Cardiac muscle cell (in vitro differentiated cells and primary cell): Measurements from ENCODE around the gene ADAMTS6. TPM values are rescaled to one million over a fixed set of nuclear protein-coding genes. Genes with fewer than 3 reads are reported as not detected.

Experiments used
- DNase-seq, 2 donors: peaks; one replicate each; pipeline versions ENCODE4 v3.0.0 to v3.0.0-alpha.2; 2010 to 2017; ENCODE audit warnings: low read depth in 1 of 2, low spot score in 1 of 2
- H3K27ac ChIP-seq: fragments of 200-600 bp; sonication (generic); 2 replicates; pipeline ENCODE4 v1.5.1; 2016
- H3K27me3 ChIP-seq: fragments of 200-600 bp; sonication (generic); 2 replicates; pipeline ENCODE4 v1.6.0; 2016; ENCODE audit warnings: control low read depth
- H3K36me3 ChIP-seq: fragments of 200-600 bp; sonication (generic); 2 replicates; pipeline ENCODE4 v1.5.1; 2016; ENCODE audit warnings: control low read depth
- H3K4me1 ChIP-seq: fragments of 200-600 bp; sonication (generic); 2 replicates; pipeline ENCODE4 v1.8.1; 2017; ENCODE audit warnings: low read depth, mild to moderate bottlenecking, mixed run types
- H3K4me3 ChIP-seq: fragments of 200-600 bp; sonication (generic); 2 replicates; pipeline ENCODE4 v1.5.1; 2016; ENCODE audit warnings: mild to moderate bottlenecking
- H3K9me3 ChIP-seq: fragments of 200-600 bp; sonication (generic); 2 replicates; pipeline ENCODE4 v1.5.1; 2017; ENCODE audit warnings: low read depth, mild to moderate bottlenecking, control low read depth
- polyA plus RNA-seq: library from polyadenylated mRNA; unstranded; fragments of >200 nt; fragmentation: Nextera tagmentation; extraction: Ambion mirVana; gene quantifications from 2 replicates; pipeline ENCODE4 v1.2.1, GENCODE V29; 2016
- total RNA-seq: library from RNA; depleted of rRNA; stranded (reverse); fragments of >200 nt; gene quantifications from 2 replicates; pipeline ENCODE4 v1.2.3, GENCODE V29; 2016
- TF ChIP-seq, protein P1 (sequence below): IDR thresholded peaks from 2 replicates; pipeline ENCODE4 v1.5.1; 2012; ENCODE audit warnings: low read depth, mild to moderate bottlenecking, low read length

The ADAMTS6 gene
- total and polyA plus RNA-seq, 2 experiments from 2014 or later: 3.3 to 21.2 TPM

DNA sequence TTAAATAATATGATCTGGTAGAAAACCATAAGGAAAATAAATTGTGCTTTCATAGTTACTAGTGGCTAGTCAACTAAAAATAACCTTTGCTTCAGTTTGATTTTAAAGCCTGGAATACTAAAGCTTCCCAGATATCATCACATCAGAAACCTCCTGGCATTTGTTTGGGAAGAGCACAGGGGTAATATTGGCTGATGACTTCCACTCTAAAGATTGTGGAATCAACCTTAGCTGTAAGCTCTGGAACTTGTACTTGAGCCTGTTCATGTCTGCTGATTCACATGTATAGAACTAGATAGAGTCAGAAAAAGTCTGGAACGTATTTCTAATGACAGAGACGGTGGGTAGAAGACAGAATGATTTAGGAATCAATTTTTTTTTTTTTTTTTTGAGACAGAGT lies 367.9 kb downstream of the ADAMTS6 start:
- TF ChIP-seq, protein P1, sequence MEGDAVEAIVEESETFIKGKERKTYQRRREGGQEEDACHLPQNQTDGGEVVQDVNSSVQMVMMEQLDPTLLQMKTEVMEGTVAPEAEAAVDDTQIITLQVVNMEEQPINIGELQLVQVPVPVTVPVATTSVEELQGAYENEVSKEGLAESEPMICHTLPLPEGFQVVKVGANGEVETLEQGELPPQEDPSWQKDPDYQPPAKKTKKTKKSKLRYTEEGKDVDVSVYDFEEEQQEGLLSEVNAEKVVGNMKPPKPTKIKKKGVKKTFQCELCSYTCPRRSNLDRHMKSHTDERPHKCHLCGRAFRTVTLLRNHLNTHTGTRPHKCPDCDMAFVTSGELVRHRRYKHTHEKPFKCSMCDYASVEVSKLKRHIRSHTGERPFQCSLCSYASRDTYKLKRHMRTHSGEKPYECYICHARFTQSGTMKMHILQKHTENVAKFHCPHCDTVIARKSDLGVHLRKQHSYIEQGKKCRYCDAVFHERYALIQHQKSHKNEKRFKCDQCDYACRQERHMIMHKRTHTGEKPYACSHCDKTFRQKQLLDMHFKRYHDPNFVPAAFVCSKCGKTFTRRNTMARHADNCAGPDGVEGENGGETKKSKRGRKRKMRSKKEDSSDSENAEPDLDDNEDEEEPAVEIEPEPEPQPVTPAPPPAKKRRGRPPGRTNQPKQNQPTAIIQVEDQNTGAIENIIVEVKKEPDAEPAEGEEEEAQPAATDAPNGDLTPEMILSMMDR: no peak
- Histone ChIP-seq H3K4me3 (no peak overlapping the region), H3K9me3 (no peaks in the 10 kb centered on the region), H3K36me3 (no peaks in the 10 kb centered on the region), H3K27ac (no peak overlapping the region), H3K27me3 (no peaks in the 10 kb centered on the region), H3K4me1 (no peaks in the 10 kb centered on the region)
- no peak for DNase-seq

DNA sequence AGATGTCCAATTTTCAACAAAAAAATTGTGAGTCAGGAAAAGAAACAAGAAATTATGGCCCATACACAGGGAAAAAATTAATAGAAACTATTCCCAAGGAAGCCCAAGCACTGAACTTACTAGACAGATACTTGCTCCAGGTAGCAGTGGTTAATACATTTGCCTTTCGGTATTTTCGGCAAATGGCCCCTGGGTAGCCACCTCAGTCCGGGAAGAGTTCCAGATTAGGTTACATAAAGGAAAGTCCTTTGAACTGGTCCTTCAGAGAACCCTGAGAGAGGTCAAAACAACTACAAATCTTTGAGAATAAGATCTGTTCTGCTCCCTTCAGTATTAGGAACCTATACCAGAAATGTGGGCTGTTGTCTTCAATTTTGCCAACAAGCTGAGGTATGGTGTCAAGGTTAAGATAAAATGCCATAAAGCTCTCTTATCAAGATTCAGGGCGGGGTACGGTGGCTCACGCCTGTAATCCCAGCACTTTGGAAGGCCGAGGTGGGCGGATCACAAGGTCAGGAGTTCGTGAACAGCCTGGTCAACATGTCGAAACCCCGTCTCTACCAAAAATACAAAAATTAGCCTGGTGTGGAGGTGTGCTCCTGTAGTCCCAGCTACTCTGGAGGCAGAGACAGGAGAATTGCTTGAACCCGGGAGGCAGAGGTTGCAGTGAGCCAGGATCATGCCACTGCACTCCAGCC lies 369.6 kb downstream of the ADAMTS6 start:
- TF ChIP-seq, protein P1: no peak
- Histone ChIP-seq H3K4me1 (no peaks in the 10 kb centered on the region), H3K9me3 (no peaks in the 10 kb centered on the region), H3K36me3 (no peaks in the 10 kb centered on the region), H3K27me3 (no peaks in the 10 kb centered on the region), H3K4me3 (no peak overlapping the region), H3K27ac (no peak overlapping the region)
- DNase-seq: no peak

DNA sequence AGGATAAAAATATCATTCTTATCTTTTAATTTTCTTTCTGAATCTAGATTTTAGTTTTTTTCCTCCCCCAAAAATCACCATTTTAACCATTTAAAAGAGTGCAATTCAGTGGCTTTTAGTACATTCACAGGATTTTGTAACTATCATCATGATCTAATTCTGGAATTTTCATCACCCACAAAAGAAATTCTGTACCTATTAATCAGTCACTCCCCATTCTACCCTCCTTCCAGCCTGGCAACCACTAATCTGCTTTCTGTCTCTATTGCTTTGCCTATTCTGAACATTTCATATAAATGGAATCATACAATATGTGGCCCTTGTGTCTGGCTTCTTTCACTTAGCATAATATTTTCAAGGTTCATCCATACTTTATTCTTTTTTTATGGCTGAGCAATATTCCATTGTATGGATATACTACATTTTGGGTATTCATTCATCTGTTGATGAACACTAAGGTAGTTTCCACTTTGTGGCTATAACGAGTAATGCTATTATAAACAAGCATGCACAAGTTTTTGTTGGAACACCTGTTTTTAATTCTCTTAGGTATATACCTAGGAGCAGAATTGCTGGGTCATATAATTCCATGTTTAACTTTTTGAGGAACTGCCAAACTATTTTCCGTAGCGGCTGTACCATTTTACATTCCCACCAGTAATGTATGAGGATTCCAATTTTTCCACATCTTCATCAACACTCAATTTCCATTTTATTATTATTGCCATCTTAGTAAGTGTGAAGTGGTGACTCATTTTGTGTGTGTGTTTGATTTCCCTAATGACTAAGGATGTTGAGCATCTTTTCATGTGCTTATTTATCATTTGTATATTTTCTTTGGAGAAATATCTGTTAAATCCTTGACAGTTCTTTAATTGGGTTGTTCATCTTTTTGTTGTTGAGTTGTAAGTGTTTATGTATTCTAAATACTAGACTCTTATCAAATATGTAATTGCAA lies 372.7 kb downstream of the ADAMTS6 start:
- H3K4me1 ChIP-seq: no peaks in the 10 kb centered on the region
- H3K4me3 ChIP-seq: no peak overlapping the region
- no peak overlapping the region for H3K27ac ChIP-seq
- H3K36me3 ChIP-seq: no peaks in the 10 kb centered on the region
- peak in 1 of 2 donors; percentile 10 for DNase-seq
- H3K27me3 ChIP-seq: no peaks in the 10 kb centered on the region
- no peaks in the 10 kb centered on the region for H3K9me3 ChIP-seq
- TF ChIP-seq, protein P1: no peak

DNA sequence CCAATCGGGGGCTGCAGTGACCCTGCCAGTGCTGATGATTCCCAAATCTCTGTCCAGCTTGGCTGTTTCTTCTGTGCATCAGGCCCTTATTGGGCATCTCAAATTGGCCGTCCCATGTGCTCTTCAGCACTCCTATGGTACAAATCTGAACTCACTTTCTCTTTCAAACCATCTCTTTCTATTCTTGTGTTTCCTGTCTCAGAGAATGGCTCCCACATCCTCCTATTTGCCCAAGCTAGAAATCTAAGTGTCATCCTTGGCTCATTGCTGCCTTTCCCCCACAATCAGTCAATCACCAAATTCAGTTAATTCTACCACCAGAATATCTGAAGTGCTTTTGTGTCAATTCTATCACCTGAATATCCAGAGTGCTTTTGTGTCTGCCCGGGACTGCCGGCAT lies 376.4 kb downstream of the ADAMTS6 start:
- no peaks in the 10 kb centered on the region for H3K36me3 ChIP-seq
- no peaks in the 10 kb centered on the region for H3K9me3 ChIP-seq
- H3K4me1 ChIP-seq: no peaks in the 10 kb centered on the region
- H3K27me3 ChIP-seq: no peaks in the 10 kb centered on the region
- H3K4me3 ChIP-seq: no peak overlapping the region
- no peak for DNase-seq
- H3K27ac ChIP-seq: no peak overlapping the region
- TF ChIP-seq, protein P1: no peak

DNA sequence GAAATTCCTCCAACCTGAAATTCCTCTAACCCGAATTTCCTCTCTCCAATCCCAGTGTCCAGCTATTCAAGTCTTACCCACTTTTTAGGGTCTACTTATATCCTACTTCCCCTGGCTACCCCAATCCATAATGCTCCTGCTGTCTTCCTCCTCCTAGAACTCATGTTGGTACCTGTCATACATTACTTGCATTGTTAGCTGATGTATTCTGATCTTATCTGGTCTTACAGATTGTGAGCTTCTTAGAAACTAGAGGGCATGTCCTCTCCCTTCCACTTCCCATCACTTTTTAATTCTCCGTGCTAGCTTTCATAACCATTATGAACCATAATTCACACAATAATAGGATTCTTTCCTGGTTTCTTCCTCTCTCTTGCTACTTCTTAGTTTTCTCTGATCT lies 376.9 kb downstream of the ADAMTS6 start:
- H3K9me3 ChIP-seq: no peaks in the 10 kb centered on the region
- no peaks in the 10 kb centered on the region for H3K4me1 ChIP-seq
- no peak for DNase-seq
- H3K36me3 ChIP-seq: no peaks in the 10 kb centered on the region
- no peak overlapping the region for H3K4me3 ChIP-seq
- TF ChIP-seq, protein P1: no peak
- no peaks in the 10 kb centered on the region for H3K27me3 ChIP-seq
- no peak overlapping the region for H3K27ac ChIP-seq
